Measurements from ENCODE around the gene FAM3C.
"Not testable (repeated sequence)": the region's sequence is repeated elsewhere in the genome, so short reads cannot be mapped to it uniquely, and the experiment has no call there.

The FAM3C gene, protein sequence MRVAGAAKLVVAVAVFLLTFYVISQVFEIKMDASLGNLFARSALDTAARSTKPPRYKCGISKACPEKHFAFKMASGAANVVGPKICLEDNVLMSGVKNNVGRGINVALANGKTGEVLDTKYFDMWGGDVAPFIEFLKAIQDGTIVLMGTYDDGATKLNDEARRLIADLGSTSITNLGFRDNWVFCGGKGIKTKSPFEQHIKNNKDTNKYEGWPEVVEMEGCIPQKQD

DNA sequence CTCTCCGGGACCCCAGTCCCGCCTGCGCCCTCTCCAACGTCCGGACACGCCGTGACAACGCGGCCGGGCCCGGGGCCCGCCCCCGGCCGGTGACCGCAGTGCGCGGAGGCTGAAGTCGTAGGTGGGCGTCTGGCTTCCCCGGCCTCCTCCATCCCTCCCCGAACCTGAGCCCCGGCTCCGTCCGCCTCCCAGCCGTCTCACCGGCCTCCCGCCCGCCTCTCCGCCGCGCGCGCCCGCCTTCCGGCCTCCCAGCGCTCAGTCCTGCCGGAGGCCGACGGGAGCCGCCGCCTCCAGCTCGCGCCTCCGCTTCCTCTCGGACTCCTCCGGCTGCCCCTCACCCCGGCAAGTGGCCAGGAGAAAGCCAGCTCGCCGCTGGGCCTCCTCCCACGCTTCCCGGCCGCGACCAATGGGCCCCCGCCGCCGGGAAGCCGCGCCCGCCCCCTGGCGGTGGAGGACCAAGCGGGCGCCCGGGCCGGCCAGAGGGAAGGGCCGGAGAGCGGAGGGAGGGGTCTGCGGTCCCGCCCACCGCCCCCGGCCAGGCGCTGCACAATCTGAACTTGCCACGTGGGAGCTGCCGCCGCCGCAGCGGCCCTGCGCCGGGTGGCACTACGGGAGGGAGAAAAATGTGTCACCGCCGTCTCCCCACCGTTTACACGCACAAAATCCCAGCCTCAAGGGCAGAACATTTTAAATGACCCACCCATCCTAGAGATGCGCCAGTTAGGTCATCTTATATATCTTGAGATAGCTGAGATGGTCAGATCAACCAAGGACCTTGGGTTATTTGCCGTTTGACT, at the start of gene FAM3C:
TSS of gene FAM3C (minus strand) at position 348 of the 797 bp plus-strand sequence. CDS start 13,339 bp downstream, outside the sequence.
- DNase-seq = peak; percentile 54 to 63 (median 58)

DNA sequence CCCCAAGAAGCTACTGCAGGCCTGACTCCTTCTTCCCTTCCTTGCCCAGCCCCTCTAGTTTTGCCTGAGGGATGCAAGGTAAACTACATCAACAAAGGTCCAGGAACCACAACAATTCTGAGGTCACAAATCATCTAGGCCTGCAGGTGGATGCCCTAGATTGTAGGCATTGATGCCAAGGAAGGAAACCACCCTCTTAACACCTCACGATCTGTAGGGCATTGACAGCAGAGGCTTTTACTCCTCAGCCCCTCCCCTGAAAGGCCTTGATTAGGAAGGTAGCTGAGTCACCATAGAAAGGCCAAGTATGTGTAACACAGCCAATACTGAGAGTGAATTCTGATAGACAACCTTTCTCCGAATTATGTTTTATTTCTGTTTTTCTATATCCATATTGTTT, 46.7 kb upstream of the FAM3C start:
- DNase-seq = no peak

DNA sequence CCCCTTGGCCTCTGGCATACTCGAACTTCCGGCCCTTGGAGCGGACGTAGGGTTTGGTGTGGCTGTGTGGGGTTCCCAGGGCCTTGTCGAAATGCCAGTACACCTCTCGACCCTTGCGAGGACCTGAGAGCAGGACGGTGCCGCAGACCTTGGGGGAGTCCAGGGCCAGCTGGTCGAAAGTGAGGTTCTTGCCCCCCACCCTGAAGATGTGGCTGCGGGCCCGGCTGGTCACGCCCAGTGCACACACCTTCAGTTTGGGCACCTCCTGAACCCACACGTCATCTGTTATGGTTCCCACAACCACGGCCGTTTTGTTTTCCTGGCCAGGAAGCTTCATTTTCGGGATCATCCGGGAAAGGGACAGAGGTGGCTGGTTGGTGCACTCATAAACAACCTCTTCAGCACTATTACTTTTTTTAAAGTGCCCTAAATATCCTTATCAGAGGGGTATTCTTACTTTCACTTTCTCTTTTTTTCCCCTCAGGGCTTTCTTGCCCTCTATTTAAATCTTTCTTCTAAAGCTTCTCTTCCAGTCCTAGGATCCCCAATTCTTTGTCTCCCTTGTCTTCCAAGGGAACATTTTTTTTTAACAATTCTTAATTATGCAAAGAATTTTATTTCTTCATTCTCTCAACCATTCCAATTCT, 44.9 kb upstream of the FAM3C start:
- no peak for DNase-seq

DNA sequence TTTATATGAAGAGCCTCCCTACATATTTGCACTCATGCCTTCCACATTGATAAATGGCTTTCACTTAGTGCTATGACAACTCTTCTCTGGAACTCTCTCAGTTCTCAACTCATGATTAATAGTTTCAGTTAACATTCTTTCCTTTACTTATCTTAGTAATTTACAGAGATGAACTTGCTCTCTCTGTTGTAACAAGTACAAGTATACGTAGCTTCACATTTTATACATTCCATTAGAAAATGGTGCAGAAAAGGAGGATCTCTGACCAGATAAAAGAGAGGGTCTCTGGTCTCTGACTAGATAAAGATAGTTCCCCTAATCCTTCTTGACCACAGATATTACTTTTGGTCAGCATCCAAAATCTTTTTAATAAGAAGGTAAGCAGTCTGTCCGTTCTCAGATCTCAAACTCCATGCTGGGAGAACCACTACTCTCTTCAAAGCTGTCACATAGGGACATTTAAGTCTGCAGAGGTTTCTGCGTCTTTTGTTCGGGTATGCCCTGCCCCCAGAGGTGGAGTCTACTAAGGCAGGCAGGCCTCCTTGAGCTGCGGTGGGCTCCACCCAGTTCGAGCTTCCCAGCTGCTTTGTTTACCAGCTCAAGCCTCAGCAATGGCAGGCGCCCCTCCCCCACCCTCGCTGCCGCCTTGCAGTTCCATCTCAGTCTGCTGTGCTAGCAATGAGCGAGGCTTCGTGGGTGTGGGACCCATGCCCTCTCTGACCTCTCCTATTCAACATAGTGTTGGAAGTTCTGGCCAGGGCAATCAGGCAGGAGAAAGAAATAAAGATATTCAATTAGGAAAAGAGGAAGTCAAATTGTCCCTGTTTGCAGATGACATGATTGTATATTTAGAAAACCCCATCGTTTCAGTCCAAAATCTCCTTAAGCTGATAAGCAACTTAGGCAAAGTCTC, 42.2 kb upstream of the FAM3C start:
- peak; percentile 7 to 78 (median 46) for DNase-seq

DNA sequence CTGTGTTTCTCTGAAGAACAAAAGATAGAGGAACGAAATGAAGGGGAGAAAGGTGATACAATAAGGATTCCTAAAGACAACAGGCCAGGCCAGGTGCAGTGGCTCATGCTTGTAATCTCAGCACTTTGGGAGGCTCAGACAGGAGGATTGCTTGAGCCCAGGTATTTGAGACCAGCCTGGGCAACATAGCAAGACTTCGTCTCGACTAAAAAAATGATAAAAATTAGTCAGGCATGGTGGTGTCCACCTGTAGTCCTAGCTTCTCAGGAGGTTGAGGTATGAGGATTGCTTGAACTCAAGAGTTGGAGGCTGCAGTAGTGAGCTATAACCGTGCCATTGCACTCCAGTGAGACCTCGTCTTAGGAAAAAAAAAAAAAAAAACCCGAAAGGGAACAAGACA, 41.4 kb upstream of the FAM3C start:
- DNase-seq = no peak

DNA sequence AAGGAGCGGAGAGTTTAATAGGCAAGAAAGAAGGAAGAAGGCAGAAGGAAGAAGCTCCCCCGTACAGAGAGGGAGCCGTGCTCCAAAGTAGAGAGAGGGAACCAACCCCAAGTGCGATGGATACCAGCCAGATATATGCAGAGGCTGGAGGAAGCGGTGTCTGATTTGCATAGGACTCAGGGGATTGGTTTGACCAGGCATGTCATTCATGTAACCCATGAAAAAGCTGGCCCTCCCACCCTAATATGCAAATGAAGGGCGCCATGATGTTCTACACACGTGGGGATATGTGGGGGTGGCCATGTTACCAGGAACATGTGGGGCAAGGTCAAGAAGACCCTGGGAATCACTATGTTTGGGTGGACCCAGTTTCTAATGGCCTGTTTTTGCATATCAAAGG, 40.6 kb upstream of the FAM3C start:
- DNase-seq = no peak

DNA sequence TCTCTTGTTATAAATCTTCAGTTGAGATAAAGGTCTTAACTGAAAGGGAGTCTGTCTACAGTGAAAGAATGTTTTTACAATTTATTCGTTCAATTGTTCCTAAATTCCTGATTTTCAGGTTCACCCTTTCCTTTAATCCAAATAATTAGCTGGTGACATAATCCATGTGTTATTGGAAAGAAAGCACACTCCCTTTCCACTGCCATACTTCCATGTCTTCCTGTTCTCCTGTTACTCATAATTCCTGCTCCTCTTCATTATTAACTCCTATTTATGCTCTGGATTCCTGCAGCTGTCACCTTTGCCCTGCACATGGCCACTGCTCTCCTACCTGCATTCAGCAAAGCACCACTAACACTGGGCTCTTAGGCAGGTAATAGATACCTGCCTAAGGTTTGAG, 40.0 kb upstream of the FAM3C start:
- DNase-seq = no peak

DNA sequence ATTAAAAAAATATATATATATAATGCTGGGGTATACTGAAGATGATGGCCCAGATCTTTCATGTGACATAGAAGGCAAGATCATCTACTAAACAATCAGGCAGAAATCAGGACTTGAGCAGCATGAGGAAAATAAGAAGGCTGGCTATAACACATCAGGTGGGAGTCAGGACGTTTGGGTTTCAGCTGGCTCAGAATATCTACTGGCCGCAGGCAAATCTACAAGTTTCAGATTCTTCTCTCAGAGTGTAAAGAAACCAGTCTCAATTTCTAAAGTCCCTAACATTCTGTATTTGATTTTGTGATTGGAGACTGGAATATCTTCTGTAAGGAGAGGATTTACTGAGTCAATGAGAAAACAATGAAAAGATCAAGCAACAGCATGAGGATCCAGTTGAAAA, 37.7 kb upstream of the FAM3C start:
- DNase-seq = no peak

DNA sequence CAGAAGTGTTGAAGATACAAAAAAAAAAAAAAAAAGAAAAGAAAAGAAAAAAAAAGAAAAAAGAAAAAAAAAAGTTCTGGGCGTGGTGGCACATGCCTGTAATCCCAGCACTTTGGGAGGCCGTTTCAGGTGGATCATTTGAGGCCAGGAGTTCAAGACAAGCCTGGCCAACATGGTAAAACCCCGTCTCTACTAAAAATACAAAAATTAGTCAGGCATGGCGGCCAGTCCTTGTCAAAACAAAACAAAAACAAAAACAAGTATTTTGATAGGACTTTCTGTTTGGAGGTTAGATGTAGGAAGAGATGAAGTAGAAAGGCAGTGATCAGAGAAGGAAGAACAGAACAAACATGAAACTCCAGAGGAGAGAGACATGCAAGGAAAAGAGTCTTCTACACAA, 36.4 kb upstream of the FAM3C start:
- not testable (repeated sequence) for DNase-seq

DNA sequence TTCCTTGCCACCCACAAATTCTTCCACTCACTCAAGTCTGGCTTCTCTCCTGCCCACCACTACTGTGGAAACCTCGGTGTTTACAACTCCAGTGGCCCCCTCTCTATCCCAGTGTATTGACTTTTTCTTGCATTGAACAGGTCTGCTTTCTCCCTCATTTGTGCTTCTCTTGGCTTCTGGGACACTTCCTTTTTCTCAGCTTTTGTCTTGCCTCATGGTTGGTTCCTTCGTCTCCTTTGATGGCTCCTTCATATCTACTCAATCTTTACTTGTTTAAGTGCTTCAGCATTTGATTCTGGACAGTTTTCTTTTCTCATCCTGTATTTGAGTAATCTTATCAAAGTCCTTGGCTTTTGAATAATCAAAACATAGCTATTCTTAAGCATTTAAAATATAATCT, 35.9 kb upstream of the FAM3C start:
- DNase-seq = no peak

DNA sequence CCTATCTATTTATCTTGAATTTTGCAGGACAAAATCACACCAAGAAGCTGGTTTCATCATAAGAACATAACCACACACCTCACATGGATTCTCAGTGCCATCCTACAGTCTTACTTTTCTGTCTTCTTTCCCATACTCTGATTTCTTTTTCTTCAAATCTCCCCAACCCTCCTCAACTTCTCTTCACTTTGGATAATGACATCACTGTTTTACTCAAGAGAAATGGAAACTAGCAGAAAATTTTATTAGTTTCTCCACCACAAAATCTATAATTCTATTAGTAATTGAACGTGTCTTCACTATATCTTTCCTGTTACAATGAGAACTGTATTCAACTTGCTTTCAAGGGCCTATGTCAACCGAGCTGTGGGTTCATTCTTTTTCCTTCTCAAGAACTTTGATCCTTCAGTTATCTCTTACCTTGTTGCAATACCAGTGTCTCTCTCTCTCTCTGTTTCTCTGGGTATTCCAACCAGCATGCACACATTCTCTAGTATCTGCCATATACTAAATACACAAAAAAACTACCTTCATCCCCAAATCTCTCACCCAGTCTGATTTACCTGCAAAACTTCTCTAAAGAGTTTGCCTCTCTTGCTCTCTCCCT, 35.4 kb upstream of the FAM3C start:
- no peak for DNase-seq

DNA sequence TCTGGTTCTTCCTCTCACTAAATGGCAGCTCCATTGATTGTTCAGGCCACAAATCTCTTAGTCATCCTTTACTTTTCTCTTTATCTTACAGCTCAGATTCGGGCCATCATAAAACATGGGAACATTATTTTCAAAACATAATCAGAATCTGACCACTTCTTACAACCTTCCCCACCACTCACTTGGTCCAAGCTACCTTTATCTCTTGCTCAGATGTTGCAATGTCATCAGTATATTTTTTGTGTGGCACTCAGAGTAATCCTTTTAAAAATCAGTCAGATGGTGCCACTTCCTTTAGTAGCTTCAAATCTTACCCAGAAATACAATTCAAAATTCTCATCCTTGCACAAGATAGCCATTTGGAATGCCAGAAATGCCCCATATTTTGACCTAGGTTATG, 34.5 kb upstream of the FAM3C start:
- no peak for DNase-seq

DNA sequence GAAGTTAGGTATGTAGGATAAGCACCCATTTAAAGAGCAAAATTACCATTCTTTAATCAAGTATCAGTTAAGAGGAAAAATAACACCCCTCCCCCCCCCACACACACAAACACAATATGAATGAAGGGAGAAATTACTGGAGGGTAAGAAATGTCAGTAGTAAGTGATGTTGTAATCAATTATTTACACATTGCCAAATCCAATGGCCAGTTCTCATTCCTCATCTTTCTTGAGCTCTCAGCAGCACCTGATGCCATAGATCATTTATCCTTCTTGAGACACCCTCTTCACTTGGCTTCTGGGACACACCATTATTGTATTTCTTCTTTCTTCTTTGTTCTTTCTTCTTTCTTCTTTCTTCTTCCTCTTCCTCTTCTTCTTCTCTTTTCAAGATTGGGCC, 33.7 kb upstream of the FAM3C start:
- no peak for DNase-seq

DNA sequence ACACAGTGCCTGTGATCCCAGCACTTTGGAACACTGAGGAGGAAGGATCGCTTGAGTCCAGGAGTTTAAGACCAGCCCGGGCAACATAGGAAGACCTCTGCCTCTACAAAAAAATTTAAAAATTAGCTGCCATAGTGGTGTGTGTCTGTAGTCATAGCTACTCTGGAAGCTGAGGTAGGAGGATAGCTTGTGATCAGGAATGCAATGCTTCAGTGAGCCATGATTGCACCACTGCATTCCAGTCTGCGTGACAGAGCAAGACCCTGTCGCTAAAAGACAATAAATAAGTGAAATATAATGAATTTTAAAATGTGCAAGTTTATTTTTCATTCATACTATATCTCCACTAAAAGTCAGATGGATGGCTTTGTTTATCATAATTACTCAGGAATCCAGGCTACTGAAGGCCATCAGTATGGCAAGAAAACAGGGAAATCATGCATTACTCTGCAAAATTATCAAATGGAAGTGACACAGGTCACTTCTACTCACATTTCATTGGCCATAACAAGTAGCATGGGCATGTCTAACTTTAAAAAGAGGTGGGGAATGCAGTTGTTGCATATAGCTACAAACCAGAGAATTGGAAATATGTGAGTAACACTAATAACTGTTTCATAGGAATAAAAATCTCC, 32.9 kb upstream of the FAM3C start:
- DNase-seq = no peak

DNA sequence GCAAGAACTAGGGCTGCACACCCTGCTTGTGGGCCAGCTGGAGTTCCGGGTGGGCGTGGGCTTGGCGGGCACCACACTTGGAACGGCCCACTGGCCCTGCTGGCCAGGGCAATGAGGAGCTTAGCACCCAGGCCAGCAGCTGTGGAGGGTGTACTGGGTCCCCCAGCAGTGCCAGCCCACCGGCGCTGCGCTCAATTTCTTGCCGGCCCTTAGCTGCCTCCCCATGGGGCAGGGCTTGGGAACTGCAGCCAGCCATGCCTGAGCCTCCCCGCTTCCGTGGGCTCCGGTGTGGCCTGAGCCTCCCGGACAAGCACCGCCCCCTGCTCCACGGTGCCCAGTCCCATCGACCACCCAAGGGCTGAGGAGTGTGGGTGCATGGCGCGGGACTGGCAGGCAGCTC, 25.6 kb upstream of the FAM3C start:
- DNase-seq = not testable (repeated sequence)

DNA sequence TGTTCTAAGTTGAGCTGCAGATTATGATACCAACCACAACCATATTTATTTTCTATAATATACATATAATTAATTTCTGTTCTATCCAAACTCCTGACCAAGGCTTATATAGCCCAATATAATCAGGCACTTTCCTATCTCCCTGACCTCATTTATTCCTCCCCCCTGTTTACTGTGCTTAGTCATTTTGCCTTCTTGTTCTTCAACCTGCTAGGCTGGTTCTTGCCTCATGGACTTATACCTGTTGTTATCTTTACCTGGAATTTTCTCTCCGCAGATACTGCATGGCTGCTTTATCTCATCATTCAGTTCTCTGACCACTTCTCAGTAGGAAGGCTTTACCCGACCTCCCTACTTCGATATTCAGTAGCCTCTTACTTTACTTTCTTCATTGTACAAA, 24.9 kb upstream of the FAM3C start:
- no peak for DNase-seq

DNA sequence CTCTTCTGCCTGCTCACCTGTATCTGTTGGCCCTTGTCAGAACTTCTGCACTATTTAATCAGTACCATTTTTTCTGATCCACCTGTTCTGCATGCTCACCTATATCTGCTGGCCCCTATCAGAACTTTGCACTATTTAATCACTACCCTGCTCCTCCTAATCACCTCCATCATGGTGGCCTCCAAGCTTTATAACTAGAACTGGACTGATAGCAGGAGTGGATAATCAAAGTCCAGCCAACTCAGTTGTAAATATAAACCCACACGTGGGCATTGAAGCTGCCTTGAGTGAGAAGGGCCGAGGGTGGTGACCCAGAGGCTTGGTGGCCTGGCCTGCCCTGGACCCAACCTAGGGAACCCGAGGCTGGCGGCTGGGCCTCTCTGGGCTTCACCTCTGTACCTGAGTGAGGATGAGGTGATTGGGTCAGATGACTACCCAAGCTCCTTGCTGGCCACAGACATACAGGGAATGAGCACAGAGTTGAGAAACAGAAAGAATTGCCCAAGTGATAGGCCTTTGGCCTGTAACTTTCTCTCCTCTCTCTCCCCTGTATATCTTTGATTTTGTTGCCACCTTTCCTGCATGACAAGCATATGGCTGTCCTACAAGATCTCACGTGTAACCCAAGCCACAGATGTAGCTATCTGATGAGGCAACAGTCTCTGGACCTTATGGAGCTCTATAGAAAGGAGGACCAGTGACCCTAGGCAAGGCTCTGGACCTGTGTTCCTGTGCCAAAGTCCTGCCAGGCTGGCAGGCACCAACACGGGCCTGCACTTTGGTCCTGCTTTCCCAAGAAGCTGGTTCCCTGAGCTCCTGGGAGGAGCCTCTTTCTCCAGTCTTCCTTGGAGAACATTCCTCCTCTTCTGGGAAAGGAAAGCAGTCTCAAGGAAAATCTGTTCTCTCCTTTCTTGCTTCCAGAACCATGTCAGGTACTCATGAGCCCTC, 23.4 kb upstream of the FAM3C start:
- no peak for DNase-seq

DNA sequence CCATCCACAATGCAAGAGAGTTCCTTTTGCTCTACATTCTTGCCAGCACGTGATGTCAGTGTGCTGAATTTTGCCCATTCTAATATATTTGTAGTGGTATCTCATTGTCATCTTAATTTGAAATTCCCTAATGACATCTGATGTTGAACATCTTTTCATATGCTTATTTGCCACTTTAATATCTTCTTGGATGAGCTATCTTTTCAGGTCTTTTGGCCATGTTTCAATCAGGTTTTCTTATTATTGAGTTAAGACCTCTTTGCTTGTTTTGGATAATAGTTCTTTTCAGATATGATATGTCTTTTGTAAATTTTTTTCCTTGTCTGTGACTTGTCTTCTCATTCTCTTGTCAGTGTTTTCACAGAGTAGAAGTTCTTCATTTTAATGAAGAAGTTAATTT, 20.4 kb upstream of the FAM3C start:
- DNase-seq = no peak

DNA sequence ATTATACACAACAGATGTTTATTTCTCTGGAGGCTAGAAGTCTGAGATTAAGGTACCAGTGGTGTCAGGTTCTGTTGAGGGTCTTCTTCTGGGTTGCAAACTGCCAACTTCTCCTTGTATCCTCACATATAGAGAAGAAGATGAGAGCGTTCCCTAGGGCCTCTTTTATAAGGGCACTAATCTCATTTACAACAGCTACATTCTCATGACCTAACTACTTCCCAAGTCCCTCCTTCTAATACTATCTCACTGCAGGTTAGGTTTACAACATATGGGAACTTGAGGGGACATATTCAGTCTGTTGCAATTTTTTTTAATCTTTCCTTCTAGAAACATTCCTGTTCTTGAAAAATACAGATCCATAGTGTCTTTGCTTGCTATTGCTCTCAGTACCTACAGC, 18.3 kb upstream of the FAM3C start:
- no peak for DNase-seq

DNA sequence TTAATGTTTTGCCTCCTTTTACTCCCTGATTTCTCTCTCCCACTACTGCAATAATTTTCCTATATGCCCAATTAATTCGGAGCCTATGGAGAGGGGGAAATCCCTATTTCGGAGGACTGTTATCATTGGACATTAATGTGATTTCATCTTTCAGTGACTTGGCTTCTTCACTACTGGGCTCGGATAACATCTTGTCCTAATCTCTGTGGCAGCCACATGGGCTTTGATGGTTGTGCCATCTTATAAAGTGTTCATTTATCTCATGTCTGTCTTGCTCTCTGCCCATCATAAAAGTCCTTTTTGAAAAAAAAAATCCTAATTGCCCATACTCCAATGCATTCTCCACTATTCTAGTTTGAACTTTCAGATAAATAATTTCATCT, 15.5 kb upstream of the FAM3C start:
- no peak for DNase-seq

Data from activated naive CD4-positive, alpha-beta T cell (primary cell).